Lower lobe of right lung (tissue), 2 donors: ENCODE data around the gene EYA4. TPM values are rescaled to one million over a fixed set of nuclear protein-coding genes. Genes with fewer than 3 reads are reported as not detected.

ENCODE experiments used
- ATAC-seq, 2 donors: fragments of 200-7000 bp; cut with Tn5 transposase; one replicate each; pipeline ENCODE4 v1.9.1; 2020 to 2022; ENCODE audit warnings: mild to moderate bottlenecking in 2 of 2, moderate library complexity in 2 of 2
- DNase-seq: peaks from one replicate; pipeline ENCODE4 v3.0.0-alpha.2; 2020
- H3K27ac ChIP-seq: fragments of 200-600 bp; one replicate; pipeline ENCODE4 v1.8.0; 2022
- H3K27me3 ChIP-seq: fragments of 200-600 bp; one replicate; pipeline ENCODE4 v1.8.0; 2022; ENCODE audit warnings: low read depth
- H3K36me3 ChIP-seq: fragments of 200-600 bp; one replicate; pipeline ENCODE4 v1.8.0; 2022; ENCODE audit warnings: mild to moderate bottlenecking
- H3K4me1 ChIP-seq: fragments of 200-600 bp; one replicate; pipeline ENCODE4 v1.8.0; 2022
- H3K4me3 ChIP-seq: fragments of 200-600 bp; one replicate; pipeline ENCODE4 v1.8.0; 2022; ENCODE audit warnings: mild to moderate bottlenecking
- H3K9me3 ChIP-seq: fragments of 200-600 bp; one replicate; pipeline ENCODE4 v1.8.0; 2022
- CTCF ChIP-seq: fragments of 200-600 bp; IDR thresholded peaks from one replicate; pipeline ENCODE4 v1.8.0; 2022; ENCODE audit warnings: antibody characterized with exemption, mild to moderate bottlenecking
- intact Hi-C: fragments of 100-400 bp; cut with DNase I; formaldehyde crosslinking; loops from one replicate; pipeline ENCODE4 v1.11.0; 2022
- total RNA-seq: library from RNA; stranded (reverse); fragmentation: NEBNext Ultra II Directional; extraction: Animal tissue kit (Norgen Biotek cat#: 25700); gene quantifications from one replicate; pipeline ENCODE4 v1.2.1, GENCODE V29; 2021
- donor health status: DM: no; HTN: yes; CAD: no; lungs with severe emphysema.

The EYA4 gene
- total RNA-seq, 1 donor from 2014 or later, result 2.6 TPM

DNA sequence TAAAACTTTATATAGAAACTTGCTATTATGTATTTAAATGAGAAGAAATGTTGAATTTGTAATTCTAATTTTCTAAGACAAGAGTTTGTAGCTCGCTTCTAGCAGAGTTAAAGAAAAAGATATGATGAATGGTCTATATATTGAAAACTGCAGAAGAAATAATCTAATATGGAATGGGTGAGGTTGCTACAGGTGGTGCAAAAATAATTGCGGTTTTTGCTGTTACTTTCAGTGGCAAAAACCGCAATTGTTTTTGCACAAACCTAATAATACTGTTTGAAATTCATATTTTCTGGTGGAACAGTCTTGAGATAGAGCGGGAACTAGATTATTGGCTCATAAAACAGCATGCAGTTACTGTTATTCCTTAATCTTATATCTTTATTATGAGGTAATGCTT is 23.9 kb downstream of the EYA4 start:
- intact Hi-C loops, result no loop called here
- no peak for ATAC-seq
- Histone ChIP-seq H3K36me3 (no peaks in the 10 kb centered on the region), H3K27ac (no peak overlapping the region), H3K4me1 (no peaks in the 10 kb centered on the region), H3K4me3 (no peak overlapping the region), H3K27me3 (no peaks in the 10 kb centered on the region), H3K9me3 (no peaks in the 10 kb centered on the region)
- TF ChIP-seq CTCF, result no peak
- no peak for DNase-seq

- no peak for ATAC-seq
- Histone ChIP-seq H3K9me3 (no peaks in the 10 kb centered on the region), H3K36me3 (no peaks in the 10 kb centered on the region), H3K4me1 (no peaks in the 10 kb centered on the region), H3K4me3 (no peak overlapping the region), H3K27me3 (no peaks in the 10 kb centered on the region), H3K27ac (no peak overlapping the region)
- no peak for TF ChIP-seq CTCF
- intact Hi-C loops, result no loop called here
- no peak for DNase-seq
Observed at GRCh38 chr6:133266186-133266585, 25.0 kb downstream of the EYA4 start.

- intact Hi-C loops, result no loop called here
- no peak overlapping the region for H3K4me3 ChIP-seq
- no peaks in the 10 kb centered on the region for H3K36me3 ChIP-seq
- no peak overlapping the region for H3K27ac ChIP-seq
- ATAC-seq (no peak), DNase-seq (no peak)
- TF ChIP-seq CTCF, result no peak
- no peaks in the 10 kb centered on the region for H3K4me1 ChIP-seq
- H3K9me3 ChIP-seq, result no peaks in the 10 kb centered on the region
- H3K27me3 ChIP-seq, result no peaks in the 10 kb centered on the region
Observed at GRCh38 chr6:133268621-133269020, 27.5 kb downstream of the EYA4 start.

DNA sequence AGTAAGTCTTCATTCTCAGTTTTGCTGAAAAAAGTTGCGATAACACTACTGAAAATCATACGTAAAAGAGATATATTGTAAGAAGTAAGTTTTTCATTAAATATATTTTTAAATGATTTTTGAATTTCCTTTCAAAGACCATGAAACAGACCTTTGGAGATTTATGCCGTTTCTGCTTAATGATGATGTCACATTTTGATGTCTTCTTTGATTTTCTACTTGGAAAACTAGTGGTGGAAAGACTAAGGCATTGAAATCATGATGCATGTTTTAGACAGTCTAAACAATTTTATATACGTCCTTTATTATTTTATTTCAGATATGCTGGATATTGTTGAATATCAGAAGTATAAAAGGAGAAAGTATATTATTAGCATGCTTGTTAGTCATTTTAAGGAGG is 33.7 kb downstream of the EYA4 start:
- Histone ChIP-seq H3K27me3 (no peaks in the 10 kb centered on the region), H3K9me3 (no peaks in the 10 kb centered on the region), H3K27ac (no peak overlapping the region), H3K4me3 (no peak overlapping the region), H3K36me3 (no peaks in the 10 kb centered on the region), H3K4me1 (no peaks in the 10 kb centered on the region)
- no peak for ATAC-seq
- intact Hi-C loops, result no loop called here
- TF ChIP-seq CTCF, result no peak
- no peak for DNase-seq

GRCh38 chr6:133275213-133275612 is 34.1 kb downstream of the EYA4 start:
- DNase-seq (no peak), ATAC-seq (no peak)
- Histone ChIP-seq H3K4me1 (no peaks in the 10 kb centered on the region), H3K27ac (no peak overlapping the region), H3K4me3 (no peak overlapping the region), H3K9me3 (no peaks in the 10 kb centered on the region), H3K27me3 (no peaks in the 10 kb centered on the region), H3K36me3 (no peaks in the 10 kb centered on the region)
- no peak for TF ChIP-seq CTCF
- intact Hi-C loops, result no loop called here

DNA sequence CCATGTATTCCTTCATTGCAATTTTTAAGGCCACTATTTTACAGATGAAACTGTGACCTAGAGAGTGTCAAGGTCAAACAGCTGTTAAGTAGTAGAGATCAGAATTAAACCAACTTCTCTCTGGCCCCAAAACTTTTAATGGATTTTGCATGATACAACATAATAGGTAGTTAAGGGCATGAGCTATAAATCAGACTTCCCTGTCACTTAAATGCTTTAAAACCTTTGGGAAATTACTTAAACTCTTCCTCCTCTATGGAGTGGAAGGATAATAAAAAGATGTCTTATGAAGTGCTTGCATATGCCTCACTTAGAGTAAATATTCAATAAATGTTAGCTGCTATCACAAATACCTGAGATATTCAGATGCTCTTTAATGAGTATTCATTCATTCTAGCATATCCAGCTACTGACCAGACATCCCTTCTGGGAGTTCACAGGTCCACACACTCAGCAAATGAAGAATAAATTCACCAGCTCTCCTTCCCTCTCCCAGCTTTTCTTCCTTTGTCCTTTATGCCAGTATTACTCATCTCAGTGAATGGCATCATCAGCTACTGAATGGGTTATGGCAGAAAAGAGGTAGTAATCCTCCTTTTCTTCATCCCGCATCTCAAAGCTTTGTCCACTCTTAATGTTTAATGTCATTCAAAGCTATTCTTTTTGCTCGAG is 36.2 kb downstream of the EYA4 start:
- H3K4me1 ChIP-seq, result no peaks in the 10 kb centered on the region
- DNase-seq (no peak), ATAC-seq (no peak)
- no peaks in the 10 kb centered on the region for H3K27me3 ChIP-seq
- no peaks in the 10 kb centered on the region for H3K36me3 ChIP-seq
- no peak overlapping the region for H3K4me3 ChIP-seq
- no peak overlapping the region for H3K27ac ChIP-seq
- no peaks in the 10 kb centered on the region for H3K9me3 ChIP-seq
- intact Hi-C loops, result no loop called here
- no peak for TF ChIP-seq CTCF
